Pons (tissue), 1 donor: ENCODE data around the gene CPLANE2.
"Not testable (repeated sequence)": the region's sequence is repeated elsewhere in the genome, so short reads cannot be mapped to it uniquely, and the experiment has no call there.

Experiments used
- DNase-seq: peaks from one replicate; pipeline ENCODE4 v3.0.0-alpha.2; 2016; ENCODE audit warnings: low spot score

The CPLANE2 gene

GRCh38 chr1:16208270-16208987 is 28.6 kb downstream of the CPLANE2 start:
- no peak for DNase-seq

GRCh38 chr1:16207318-16208269 is 29.4 kb downstream of the CPLANE2 start:
- DNase-seq: no peak

- peak; percentile 89 for DNase-seq
These were observed 30.3 kb downstream of the CPLANE2 start for GRCh38 chr1:16206547-16207317.

GRCh38 chr1:16205891-16206546 is 31.0 kb downstream of the CPLANE2 start:
- no peak for DNase-seq

GRCh38 chr1:16205334-16205671 is 31.7 kb downstream of the CPLANE2 start:
- DNase-seq: no peak

- DNase-seq: no peak
These were observed 32.2 kb downstream of the CPLANE2 start for GRCh38 chr1:16204634-16205333.

GRCh38 chr1:16204216-16204615 is 32.8 kb downstream of the CPLANE2 start:
- DNase-seq: no peak

GRCh38 chr1:16203550-16203949 is 33.4 kb downstream of the CPLANE2 start:
- no peak for DNase-seq

GRCh38 chr1:16202281-16203210 is 34.4 kb downstream of the CPLANE2 start:
- no peak for DNase-seq

- DNase-seq: no peak
These were observed 37.3 kb downstream of the CPLANE2 start for GRCh38 chr1:16199700-16200099.

GRCh38 chr1:16199157-16199501 is 37.9 kb downstream of the CPLANE2 start:
- no peak for DNase-seq

GRCh38 chr1:16198444-16199156 is 38.4 kb downstream of the CPLANE2 start:
- no peak for DNase-seq

GRCh38 chr1:16196874-16197273 is 40.1 kb downstream of the CPLANE2 start:
- DNase-seq: no peak

- not testable (repeated sequence) for DNase-seq
These were observed 40.8 kb downstream of the CPLANE2 start for GRCh38 chr1:16196139-16196538.

- DNase-seq: no peak
These were observed 41.5 kb downstream of the CPLANE2 start for GRCh38 chr1:16195518-16195905.

- no peak for DNase-seq
These were observed 45.0 kb downstream of the CPLANE2 start for GRCh38 chr1:16191916-16192546.

- no peak for DNase-seq
These were observed 45.7 kb downstream of the CPLANE2 start for GRCh38 chr1:16191309-16191708.

- peak; percentile 49 for DNase-seq
These were observed 46.9 kb downstream of the CPLANE2 start for GRCh38 chr1:16189921-16190621.
